ENCODE measurements around the gene ERC2. TPM values are rescaled to one million over a fixed set of nuclear protein-coding genes. Genes with fewer than 3 reads are reported as not detected.

The ERC2 gene
- total and polyA plus RNA-seq, 8 donors: 1.2 to 4.8 (median 2.3) TPM

DNA sequence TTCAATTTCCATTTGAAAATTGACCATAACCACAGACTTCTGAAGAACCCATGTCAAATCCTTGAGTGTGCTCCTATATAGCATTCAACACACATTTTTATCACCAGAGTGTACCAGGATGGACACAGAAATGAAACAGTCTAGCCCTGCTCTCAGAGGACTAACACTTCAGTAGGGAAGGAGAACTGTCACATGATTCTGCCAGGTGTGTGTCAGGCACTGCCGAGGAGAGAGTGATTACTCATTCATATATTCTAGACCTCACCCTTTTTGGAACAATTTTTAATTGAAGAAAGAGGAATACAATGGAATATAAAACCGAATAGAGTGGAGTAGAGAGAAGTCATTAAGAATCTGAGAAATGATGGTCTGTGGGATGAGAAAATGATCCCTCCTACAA lies 125.8 kb downstream of the ERC2 start:
- DNase-seq (no peak), FAIRE-seq (no peak), ATAC-seq (no peak)
- H3K36me3 ChIP-seq: no peaks in the 10 kb centered on the region
- H3K9me3 ChIP-seq: no peaks in the 10 kb centered on the region
- H3K27me3 ChIP-seq: no peaks in the 10 kb centered on the region
- intact Hi-C loops (cut with DNase I): loop anchor here in 2 of 3 donors (5.0 to 10.0 kb wide), 2 partner anchors 102 to 105 kb away; no protein-coding TSS in a partner anchor
- WGBS, 2 donors: 24 to 36% methylated on average over 2 of the region's 2 CpGs
- no peaks in the 10 kb centered on the region for H3K4me1 ChIP-seq
- H3K4me3 ChIP-seq: no peak overlapping the region
- TF ChIP-seq, protein P1, sequence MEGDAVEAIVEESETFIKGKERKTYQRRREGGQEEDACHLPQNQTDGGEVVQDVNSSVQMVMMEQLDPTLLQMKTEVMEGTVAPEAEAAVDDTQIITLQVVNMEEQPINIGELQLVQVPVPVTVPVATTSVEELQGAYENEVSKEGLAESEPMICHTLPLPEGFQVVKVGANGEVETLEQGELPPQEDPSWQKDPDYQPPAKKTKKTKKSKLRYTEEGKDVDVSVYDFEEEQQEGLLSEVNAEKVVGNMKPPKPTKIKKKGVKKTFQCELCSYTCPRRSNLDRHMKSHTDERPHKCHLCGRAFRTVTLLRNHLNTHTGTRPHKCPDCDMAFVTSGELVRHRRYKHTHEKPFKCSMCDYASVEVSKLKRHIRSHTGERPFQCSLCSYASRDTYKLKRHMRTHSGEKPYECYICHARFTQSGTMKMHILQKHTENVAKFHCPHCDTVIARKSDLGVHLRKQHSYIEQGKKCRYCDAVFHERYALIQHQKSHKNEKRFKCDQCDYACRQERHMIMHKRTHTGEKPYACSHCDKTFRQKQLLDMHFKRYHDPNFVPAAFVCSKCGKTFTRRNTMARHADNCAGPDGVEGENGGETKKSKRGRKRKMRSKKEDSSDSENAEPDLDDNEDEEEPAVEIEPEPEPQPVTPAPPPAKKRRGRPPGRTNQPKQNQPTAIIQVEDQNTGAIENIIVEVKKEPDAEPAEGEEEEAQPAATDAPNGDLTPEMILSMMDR (IDR thresholded peaks at IDR 0.05): no peak
- no peak overlapping the region for H3K27ac ChIP-seq

- Histone ChIP-seq H3K9me3 (no peaks in the 10 kb centered on the region), H3K36me3 (no peaks in the 10 kb centered on the region), H3K4me1 (no peaks in the 10 kb centered on the region), H3K27ac (no peak overlapping the region), H3K27me3 (no peaks in the 10 kb centered on the region), H3K4me3 (no peak overlapping the region)
- TF ChIP-seq, protein P1 (IDR thresholded peaks at IDR 0.05): no peak
- FAIRE-seq: no peak
- intact Hi-C loops (cut with DNase I): loop anchor here in 2 of 3 donors (5.0 to 10.0 kb wide), 2 partner anchors 105 to 108 kb away; no protein-coding TSS in a partner anchor
- DNase-seq: no peak
- 47 to 51% methylated on average over 4 of the region's 4 CpGs for WGBS, 2 donors
- ATAC-seq: no peak
Measured at GRCh38 chr3:56339671-56340070, 128.6 kb downstream of the ERC2 start.

DNA sequence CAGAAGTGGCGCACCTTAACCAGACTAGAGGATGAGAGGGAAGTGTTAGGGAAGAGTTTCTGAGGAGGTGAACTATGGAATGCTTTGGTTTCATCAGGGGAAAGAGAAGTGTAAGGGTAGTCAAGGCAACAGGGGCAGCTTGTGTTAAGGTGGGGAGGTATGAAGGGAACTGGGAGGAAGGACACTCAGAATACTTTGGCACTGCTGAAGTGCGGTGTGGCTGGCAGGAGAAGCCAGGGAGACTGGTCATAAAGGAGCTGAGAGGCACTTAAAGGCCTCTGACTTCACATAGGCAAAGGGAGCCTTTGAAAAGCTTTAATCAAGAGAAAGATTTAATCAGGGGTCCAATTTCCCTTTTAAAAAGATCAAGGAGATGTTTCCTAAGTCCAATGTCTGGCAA lies 129.0 kb downstream of the ERC2 start:
- Histone ChIP-seq H3K36me3 (no peaks in the 10 kb centered on the region), H3K27ac (no peak overlapping the region), H3K4me1 (no peaks in the 10 kb centered on the region), H3K4me3 (no peak overlapping the region), H3K27me3 (no peaks in the 10 kb centered on the region), H3K9me3 (no peaks in the 10 kb centered on the region)
- DNase-seq: no peak
- 83 to 88% methylated on average over 2 of the region's 2 CpGs for WGBS, 2 donors
- FAIRE-seq: no peak
- ATAC-seq: no peak
- TF ChIP-seq, protein P1 (IDR thresholded peaks at IDR 0.05): no peak
- intact Hi-C loops (cut with DNase I): no loop called here

- DNase-seq (no peak), FAIRE-seq (no peak), ATAC-seq (no peak)
- TF ChIP-seq, protein P1 (IDR thresholded peaks at IDR 0.05): no peak
- H3K4me1 ChIP-seq: no peaks in the 10 kb centered on the region
- H3K9me3 ChIP-seq: no peaks in the 10 kb centered on the region
- 90 to 93% methylated on average over 4 of the region's 4 CpGs for WGBS, 2 donors
- intact Hi-C loops (cut with DNase I): no loop called here
- no peak overlapping the region for H3K27ac ChIP-seq
- no peak overlapping the region for H3K4me3 ChIP-seq
- no peaks in the 10 kb centered on the region for H3K27me3 ChIP-seq
- H3K36me3 ChIP-seq: no peaks in the 10 kb centered on the region
Measured at GRCh38 chr3:56336023-56336422, 132.2 kb downstream of the ERC2 start.

- Histone ChIP-seq H3K36me3 (no peaks in the 10 kb centered on the region), H3K4me1 (no peaks in the 10 kb centered on the region), H3K9me3 (no peaks in the 10 kb centered on the region), H3K4me3 (no peak overlapping the region), H3K27ac (no peak overlapping the region), H3K27me3 (no peaks in the 10 kb centered on the region)
- DNase-seq: no peak
- intact Hi-C loops (cut with DNase I): no loop called here
- FAIRE-seq: no peak
- TF ChIP-seq, protein P1 (IDR thresholded peaks at IDR 0.05): no peak
- ATAC-seq: no peak
- 79 to 90% methylated on average over 3 of the region's 3 CpGs for WGBS, 2 donors
Measured at GRCh38 chr3:56324473-56324872, 143.8 kb downstream of the ERC2 start.
